ENCODE data around the gene ELOA.

ELOA gene

DNA sequence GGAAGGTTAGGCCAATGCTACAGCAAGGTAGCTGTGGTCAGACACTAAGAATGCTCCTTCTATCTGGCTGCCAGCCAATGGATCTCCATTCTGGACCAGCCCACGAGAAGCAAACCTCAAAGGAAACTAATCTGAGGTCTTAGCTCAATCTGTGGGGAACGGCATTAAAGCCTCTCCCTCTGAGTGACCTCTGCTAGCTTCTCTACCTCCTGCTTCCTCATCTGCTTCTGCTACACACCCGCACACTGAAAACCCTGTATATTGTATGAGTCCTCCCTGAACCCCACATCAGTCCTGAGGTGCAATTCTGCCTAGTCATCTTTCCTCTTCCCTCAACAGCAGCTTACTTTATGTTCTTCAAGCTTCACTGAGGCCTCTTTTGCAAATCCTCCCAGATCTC lies 64.2 kb downstream of the ELOA start:
- no peaks in the 10 kb centered on the region for H3K79me2 ChIP-seq
- no peak overlapping the region for H3K4me3 ChIP-seq (ENCODE audit: low read depth, low read length)
- no peaks in the 10 kb centered on the region for H3K27me3 ChIP-seq (ENCODE audit: control insufficient read depth, insufficient read depth, low read length)
- peaks cover 2% of the 10 kb centered on the region for H3K4me1 ChIP-seq
- no peak overlapping the region for H3K9ac ChIP-seq
- no peak overlapping the region for H3K27ac ChIP-seq
- H2AFZ ChIP-seq = no peak overlapping the region
- H3K36me3 ChIP-seq (ENCODE audit: control insufficient read depth, insufficient read depth, low read length) = no peaks in the 10 kb centered on the region
- H3K4me2 ChIP-seq (ENCODE audit: low read length) = no peak overlapping the region
- TF ChIP-seq, protein P1, sequence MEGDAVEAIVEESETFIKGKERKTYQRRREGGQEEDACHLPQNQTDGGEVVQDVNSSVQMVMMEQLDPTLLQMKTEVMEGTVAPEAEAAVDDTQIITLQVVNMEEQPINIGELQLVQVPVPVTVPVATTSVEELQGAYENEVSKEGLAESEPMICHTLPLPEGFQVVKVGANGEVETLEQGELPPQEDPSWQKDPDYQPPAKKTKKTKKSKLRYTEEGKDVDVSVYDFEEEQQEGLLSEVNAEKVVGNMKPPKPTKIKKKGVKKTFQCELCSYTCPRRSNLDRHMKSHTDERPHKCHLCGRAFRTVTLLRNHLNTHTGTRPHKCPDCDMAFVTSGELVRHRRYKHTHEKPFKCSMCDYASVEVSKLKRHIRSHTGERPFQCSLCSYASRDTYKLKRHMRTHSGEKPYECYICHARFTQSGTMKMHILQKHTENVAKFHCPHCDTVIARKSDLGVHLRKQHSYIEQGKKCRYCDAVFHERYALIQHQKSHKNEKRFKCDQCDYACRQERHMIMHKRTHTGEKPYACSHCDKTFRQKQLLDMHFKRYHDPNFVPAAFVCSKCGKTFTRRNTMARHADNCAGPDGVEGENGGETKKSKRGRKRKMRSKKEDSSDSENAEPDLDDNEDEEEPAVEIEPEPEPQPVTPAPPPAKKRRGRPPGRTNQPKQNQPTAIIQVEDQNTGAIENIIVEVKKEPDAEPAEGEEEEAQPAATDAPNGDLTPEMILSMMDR (IDR thresholded peaks at IDR 0.05) = no peak
- H3K9me3 ChIP-seq (ENCODE audit: control insufficient read depth, low read length) = no peaks in the 10 kb centered on the region

DNA sequence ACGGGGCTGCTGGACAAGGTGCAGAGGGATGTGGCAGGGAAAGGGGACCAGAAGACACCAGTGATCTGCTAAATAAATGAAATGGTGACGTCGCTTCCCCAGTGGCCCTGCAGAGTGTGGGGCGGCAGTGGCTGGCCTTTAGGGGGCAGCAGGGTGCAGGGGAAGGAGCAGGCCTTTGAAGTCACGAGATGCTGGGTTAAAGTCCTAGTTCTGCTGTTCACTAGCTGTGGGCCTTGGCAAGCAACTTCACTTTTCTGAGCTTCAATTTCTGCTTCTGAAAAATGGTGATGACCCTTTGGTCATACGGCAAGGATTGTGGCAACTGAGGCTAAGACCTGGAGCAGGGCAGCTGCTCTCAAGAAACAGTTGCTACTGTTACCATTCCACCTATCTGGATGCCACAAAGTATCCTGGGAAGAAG lies 66.5 kb downstream of the ELOA start:
- no peaks in the 10 kb centered on the region for H3K9me3 ChIP-seq (ENCODE audit: control insufficient read depth, low read length)
- H2AFZ ChIP-seq = no peak overlapping the region
- H3K27me3 ChIP-seq (ENCODE audit: control insufficient read depth, insufficient read depth, low read length) = no peaks in the 10 kb centered on the region
- TF ChIP-seq, protein P1 (IDR thresholded peaks at IDR 0.05) = peak; percentile 62
- H3K4me3 ChIP-seq (ENCODE audit: low read depth, low read length) = no peak overlapping the region
- no peaks in the 10 kb centered on the region for H3K36me3 ChIP-seq (ENCODE audit: control insufficient read depth, insufficient read depth, low read length)
- no peaks in the 10 kb centered on the region for H3K4me1 ChIP-seq
- H3K27ac ChIP-seq = no peak overlapping the region
- no peaks in the 10 kb centered on the region for H3K79me2 ChIP-seq
- H3K9ac ChIP-seq = no peak overlapping the region
- H3K4me2 ChIP-seq (ENCODE audit: low read length) = no peak overlapping the region

DNA sequence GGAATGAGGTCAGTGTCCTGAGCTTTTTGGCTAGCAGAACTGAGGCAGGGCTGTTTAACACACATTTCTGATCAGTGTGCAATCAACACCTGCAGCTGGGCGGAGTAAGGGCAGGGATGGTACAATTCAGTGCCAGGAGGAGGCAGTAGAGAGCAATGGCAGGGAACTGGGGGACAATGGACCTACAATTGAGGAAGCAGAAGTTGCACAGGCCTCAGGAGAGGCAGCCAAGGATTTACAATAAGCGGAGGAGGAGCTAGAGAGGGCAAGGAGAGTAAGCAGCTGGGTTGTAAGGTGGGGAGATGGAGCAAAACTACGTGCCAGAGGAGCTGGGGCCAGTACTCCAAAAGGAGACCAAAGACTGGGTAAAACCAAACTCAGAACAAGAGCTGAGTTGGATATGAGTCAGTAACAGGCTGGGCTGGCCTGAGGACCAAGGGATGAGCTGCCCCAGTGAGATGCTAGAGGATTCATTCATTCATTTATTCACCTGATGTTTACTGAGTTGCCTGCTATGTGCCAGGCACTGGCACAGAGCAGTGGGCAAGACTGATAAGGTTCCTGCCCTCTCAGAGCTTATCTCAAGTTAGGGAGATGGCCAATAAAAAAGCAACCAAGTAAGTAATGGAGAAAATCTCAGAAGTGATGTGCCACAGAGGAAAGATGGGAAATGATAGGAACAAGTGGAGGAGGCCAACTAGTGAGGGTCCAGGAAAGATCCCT lies 67.7 kb downstream of the ELOA start:
- Histone ChIP-seq H3K27me3 (ENCODE audit: control insufficient read depth, insufficient read depth, low read length) (no peaks in the 10 kb centered on the region), H2AFZ (no peak overlapping the region), H3K4me3 (ENCODE audit: low read depth, low read length) (no peak overlapping the region), H3K9me3 (ENCODE audit: control insufficient read depth, low read length) (no peaks in the 10 kb centered on the region), H3K27ac (no peak overlapping the region), H3K4me1 (no peaks in the 10 kb centered on the region), H3K79me2 (no peaks in the 10 kb centered on the region), H3K4me2 (ENCODE audit: low read length) (no peak overlapping the region), H3K9ac (no peak overlapping the region), H3K36me3 (ENCODE audit: control insufficient read depth, insufficient read depth, low read length) (no peaks in the 10 kb centered on the region)
- TF ChIP-seq, protein P1 (IDR thresholded peaks at IDR 0.05) = peak; percentile 38

Data from parathyroid adenoma (tissue), 2 donors.